HEK293T (cell line): Measurements from ENCODE around the gene RGS7.

Source experiments
- CTCF ChIA-PET: fragments of 350-600 bp; formaldehyde crosslinking; extraction: SDS; loops from one replicate; lab custom pipeline; 2021; ENCODE audit warnings: antibody characterized with exemption, inconsistent platforms; lab: Yijun Ruan, JAX
- POLR2A ChIA-PET: fragments of 350-600 bp; formaldehyde crosslinking; extraction: SDS; loops from one replicate; lab custom pipeline; 2020; ENCODE audit warnings: antibody characterized with exemption, inconsistent platforms; lab: Yijun Ruan, JAX
- DNase-seq: peaks from one replicate; pipeline ENCODE4 v3.0.0; 2012; ENCODE audit warnings: mixed read lengths; ENCODE audit errors: extremely low spot score
- ARNT ChIP-seq: fragments of 450-650 bp; IDR thresholded peaks from 2 replicates; pipeline ENCODE4 v1.6.1; 2017; ENCODE audit warnings: mild to moderate bottlenecking
- BHLHE40 ChIP-seq: fragments of 450-650 bp; IDR thresholded peaks from 2 replicates; pipeline ENCODE4 v1.6.1; 2016; ENCODE audit warnings: mild to moderate bottlenecking, moderate library complexity, borderline replicate concordance
- CTBP1 ChIP-seq: fragments of 450-650 bp; IDR thresholded peaks from 2 replicates; pipeline ENCODE4 v1.6.1; 2016; ENCODE audit warnings: borderline replicate concordance
- ELF4 ChIP-seq: fragments of 450-650 bp; IDR thresholded peaks from 2 replicates; pipeline ENCODE4 v1.6.1; 2017; ENCODE audit warnings: antibody characterized with exemption
- FOXA1 ChIP-seq: fragments of 450-650 bp; IDR thresholded peaks from 2 replicates; pipeline ENCODE4 v1.6.1; 2016; ENCODE audit warnings: mild to moderate bottlenecking
- FOXK2 ChIP-seq: fragments of 450-650 bp; IDR thresholded peaks from 2 replicates; pipeline ENCODE4 v1.6.1; 2016; ENCODE audit warnings: mild to moderate bottlenecking
- FOXM1 ChIP-seq: fragments of 450-650 bp; IDR thresholded peaks from 2 replicates; pipeline ENCODE4 v1.6.1; 2017; ENCODE audit warnings: mild to moderate bottlenecking, borderline replicate concordance
- HDGF ChIP-seq: fragments of 450-650 bp; IDR thresholded peaks from 2 replicates; pipeline ENCODE4 v1.6.1; 2017; ENCODE audit warnings: antibody characterized with exemption, borderline replicate concordance
- L3MBTL2 ChIP-seq: fragments of 450-650 bp; conservative IDR thresholded peaks from 2 replicates; pipeline ENCODE4 v1.6.1; 2016; ENCODE audit warnings: mild to moderate bottlenecking
- LEF1 ChIP-seq: fragments of 450-650 bp; IDR thresholded peaks from 2 replicates; pipeline ENCODE4 v1.6.1; 2017; ENCODE audit warnings: mild to moderate bottlenecking, borderline replicate concordance
- NFRKB ChIP-seq: fragments of 450-650 bp; IDR thresholded peaks from 2 replicates; pipeline ENCODE4 v1.6.1; 2016; ENCODE audit warnings: mild to moderate bottlenecking, moderate library complexity
- SP1 ChIP-seq: fragments of 450-650 bp; IDR thresholded peaks from 2 replicates; pipeline ENCODE4 v1.6.1; 2017
- SUZ12 ChIP-seq: fragments of 450-650 bp; IDR thresholded peaks from 2 replicates; pipeline ENCODE4 v1.6.1; 2016; ENCODE audit warnings: mild to moderate bottlenecking
- TARDBP ChIP-seq: fragments of 450-650 bp; IDR thresholded peaks from 2 replicates; pipeline ENCODE4 v1.6.1; 2016
- ZNF384 ChIP-seq: fragments of 450-650 bp; IDR thresholded peaks from 2 replicates; pipeline ENCODE4 v1.6.1; 2016
- TF ChIP-seq, protein P1 (sequence below): fragments of 450-650 bp; IDR thresholded peaks from 2 replicates; pipeline ENCODE4 v1.6.1; 2016

Gene RGS7

DNA sequence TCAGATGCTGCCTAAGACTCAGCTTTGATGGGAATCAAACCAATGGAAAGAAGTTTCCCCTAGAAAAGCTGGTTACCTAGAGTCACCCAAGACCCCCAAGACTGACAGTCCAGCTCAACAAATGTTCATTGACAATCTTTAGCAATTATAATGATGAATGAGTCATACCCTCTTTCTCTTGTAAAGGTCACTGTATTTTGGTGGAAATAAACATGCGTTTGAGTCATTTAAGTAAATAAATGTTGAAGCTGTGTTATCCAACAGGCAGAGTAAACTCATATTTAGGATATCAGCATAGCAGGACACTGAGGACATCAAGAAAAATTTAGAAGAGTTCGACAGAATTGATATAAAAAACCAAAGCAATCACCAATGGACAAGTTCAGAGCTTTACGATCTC lies 295.9 kb downstream of the RGS7 start:
- DNase-seq = no peak
- no peak for TF ChIP-seq SP1
- TF ChIP-seq ARNT = no peak
- TF ChIP-seq, protein P1, sequence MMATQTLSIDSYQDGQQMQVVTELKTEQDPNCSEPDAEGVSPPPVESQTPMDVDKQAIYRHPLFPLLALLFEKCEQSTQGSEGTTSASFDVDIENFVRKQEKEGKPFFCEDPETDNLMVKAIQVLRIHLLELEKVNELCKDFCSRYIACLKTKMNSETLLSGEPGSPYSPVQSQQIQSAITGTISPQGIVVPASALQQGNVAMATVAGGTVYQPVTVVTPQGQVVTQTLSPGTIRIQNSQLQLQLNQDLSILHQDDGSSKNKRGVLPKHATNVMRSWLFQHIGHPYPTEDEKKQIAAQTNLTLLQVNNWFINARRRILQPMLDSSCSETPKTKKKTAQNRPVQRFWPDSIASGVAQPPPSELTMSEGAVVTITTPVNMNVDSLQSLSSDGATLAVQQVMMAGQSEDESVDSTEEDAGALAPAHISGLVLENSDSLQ = no peak
- no peak for TF ChIP-seq LEF1
- ChIA-PET CTCF (no interaction called here), POLR2A (interaction anchor here (0.8 kb wide), 1 partner anchor 9 kb away, joined by 3 read pairs; no protein-coding TSS in a partner anchor)

DNA sequence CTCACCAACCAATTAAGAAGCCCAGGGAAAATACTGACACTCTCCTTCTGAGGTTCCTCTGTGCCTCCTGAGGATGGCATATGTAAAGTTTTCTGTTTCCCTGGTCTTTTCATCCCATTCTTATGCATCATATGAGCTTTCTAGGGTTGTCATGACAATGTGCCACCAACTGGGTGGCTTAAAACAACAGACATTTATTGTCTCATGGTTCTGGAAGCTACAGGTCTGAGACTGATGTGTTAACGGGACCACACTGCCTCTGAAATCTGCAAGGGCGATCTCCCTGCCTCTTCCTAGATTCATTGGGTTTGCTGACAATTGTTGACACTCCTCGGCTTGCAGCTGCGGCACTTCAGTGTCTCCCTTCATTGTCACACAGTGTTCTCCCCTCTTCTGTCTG lies 308.4 kb downstream of the RGS7 start:
- POLR2A ChIA-PET = no interaction called here
- CTCF ChIA-PET = no interaction called here
- no peak for DNase-seq
- TF ChIP-seq CTBP1 = no peak
- no peak for TF ChIP-seq BHLHE40
- no peak for TF ChIP-seq HDGF

DNA sequence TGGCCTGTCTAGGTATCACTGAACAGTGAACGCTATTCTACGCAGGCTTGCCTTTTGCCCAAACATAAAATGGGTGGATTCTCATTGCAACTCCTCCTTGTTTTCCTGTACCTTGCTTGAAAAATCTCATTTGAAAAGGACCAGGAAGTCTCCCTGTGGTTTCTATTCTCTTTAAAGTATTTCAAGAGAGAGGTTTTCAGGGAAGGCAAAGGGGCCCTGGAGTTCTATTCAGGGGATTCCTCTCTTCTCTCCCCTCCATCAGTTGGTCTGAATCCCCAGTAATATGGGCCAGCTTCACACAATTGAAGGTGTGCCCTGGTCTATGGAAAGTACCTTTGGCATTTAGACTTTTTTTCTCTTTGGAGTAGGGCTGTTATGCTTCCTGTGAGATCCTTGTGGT lies 311.3 kb downstream of the RGS7 start:
- TF ChIP-seq TARDBP (no peak), SUZ12 (no peak), HDGF (no peak), BHLHE40 (no peak), FOXK2 (no peak), ELF4 (no peak), LEF1 (no peak), ARNT (no peak), FOXM1 (no peak), L3MBTL2 (no peak), ZNF384 (no peak), FOXA1 (no peak), NFRKB (no peak)
- ChIA-PET POLR2A (no interaction called here), CTCF (no interaction called here)
- DNase-seq = no peak

DNA sequence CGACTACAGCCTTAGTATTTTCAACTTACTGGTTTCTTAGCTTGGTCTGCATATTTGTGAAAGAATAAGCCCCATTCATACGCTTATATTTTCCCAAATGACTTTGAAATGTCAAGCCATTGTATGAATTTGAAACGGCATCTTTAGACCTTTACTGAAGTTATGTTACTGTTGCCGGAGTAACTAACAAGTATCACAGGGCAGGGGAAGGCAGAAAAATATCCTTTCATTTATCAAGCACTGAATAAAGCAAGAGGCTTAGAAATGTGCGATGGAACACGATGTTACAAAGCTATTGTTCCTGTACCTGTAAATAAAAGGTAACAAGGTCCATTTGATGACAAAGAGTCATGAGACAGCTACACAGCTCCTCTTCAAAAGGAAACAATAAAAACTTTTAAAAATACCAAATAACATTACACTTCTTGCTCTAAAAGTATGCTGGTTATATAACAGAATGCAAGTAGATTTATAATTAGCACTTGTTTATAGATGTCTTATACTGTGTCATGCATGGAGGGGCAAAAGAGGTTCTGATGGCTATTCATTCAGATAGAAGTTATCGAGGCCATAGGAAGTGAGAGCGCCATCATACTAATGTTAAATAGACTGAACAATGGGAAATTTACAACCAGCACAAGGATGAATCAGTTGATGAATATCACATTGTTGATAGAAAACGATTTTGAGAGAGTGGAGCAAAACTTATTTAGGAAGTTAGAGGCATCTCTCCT lies 322.6 kb downstream of the RGS7 start:
- ChIA-PET POLR2A (no interaction called here), CTCF (no interaction called here)

DNA sequence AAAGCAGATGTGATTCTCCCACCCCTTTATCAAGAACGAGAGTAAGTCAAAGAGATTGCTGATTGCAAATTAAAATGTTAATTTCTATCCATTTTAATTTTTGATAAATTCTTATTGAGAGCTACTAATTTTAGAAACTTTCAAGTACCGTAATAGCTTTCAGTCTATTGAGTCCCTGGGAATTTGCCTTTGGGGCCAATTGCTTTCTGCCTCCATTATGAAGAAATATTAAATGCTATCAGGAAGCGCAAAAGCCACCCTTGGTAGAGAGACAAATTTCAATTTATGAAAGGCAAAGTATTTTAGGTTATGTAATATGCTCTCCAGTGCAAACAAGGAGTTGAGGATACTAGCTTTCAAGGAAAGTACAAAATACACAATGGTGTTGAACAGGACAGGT lies 332.2 kb downstream of the RGS7 start:
- TF ChIP-seq ELF4 = no peak
- no peak for TF ChIP-seq ARNT
- TF ChIP-seq, protein P1 = no peak
- TF ChIP-seq BHLHE40 = no peak
- DNase-seq = no peak
- CTCF ChIA-PET = no interaction called here
- POLR2A ChIA-PET = no interaction called here

More for the DNA sequence above, 322.6 kb downstream of the RGS7 start:
- no peak for DNase-seq
- no peak for TF ChIP-seq SP1
- TF ChIP-seq, protein P1 = no peak
- no peak for TF ChIP-seq LEF1
- TF ChIP-seq ARNT = no peak
- no peak for TF ChIP-seq NFRKB
- TF ChIP-seq BHLHE40 = no peak
- no peak for TF ChIP-seq FOXM1
- no peak for TF ChIP-seq ZNF384
- TF ChIP-seq FOXK2 = no peak
- no peak for TF ChIP-seq FOXA1
- TF ChIP-seq ELF4 = no peak

DNA sequence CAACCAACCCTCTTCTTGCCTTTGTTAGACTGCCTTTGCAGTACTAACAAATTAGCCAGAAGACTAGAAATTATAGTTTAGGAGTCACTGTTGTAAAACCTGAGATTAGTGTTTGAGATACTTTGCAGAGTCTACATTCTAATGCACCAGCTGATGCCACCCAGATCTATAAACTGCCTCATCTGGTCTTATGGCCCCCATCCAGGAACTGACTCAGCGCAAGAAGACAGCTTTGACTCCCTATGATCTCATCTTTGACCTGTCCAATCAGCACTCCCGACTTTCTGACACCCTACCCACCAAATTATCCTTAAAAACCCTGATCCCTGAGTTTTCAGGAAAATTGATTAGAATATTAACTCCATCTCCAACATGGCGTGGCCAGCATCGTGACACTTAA lies 334.6 kb downstream of the RGS7 start:
- TF ChIP-seq NFRKB (no peak), L3MBTL2 (no peak), SUZ12 (no peak), HDGF (no peak), FOXK2 (no peak), ZNF384 (no peak), LEF1 (no peak), SP1 (no peak), FOXA1 (no peak)
- DNase-seq = no peak
- ChIA-PET CTCF (no interaction called here), POLR2A (no interaction called here)

DNA sequence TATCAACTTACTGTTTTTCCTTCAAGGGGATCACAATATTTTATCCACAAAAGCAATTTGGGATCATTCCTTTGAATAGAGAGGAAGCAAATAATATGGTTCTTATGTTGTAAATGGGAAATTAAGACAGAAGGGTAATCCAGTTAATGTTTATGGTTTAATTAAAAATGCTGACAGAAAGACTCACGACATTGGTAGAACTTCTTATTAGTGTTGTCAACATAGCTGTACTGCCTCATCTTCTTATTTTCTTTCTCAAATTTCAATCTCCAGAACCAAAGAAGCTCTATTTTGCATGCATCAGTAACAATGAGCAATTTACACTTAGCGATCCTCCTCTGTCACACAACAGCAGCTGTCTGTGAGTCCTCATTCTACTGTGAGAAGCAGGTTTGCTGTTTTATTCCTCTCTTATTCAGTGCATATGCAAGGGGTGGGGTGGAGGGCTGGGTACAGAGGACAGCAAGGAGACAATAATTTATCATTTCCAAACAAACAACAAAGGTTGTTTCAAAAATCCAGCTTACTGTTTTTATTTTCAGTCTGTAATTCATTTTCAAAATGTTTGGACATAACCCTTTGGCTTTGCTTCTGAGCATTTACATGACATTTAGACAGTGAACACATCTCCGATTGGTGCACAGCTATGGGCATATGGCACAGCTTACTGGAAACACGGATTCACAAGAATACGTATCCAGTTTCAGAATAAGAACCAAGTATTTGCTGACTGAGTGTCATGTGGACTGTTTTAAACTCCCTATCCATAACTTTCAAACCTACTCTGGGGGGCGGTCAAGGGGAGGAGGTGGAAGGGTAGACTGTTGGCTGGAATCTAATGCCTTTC lies 335.9 kb downstream of the RGS7 start:
- ChIA-PET POLR2A (no interaction called here), CTCF (no interaction called here)
- TF ChIP-seq, protein P1 = no peak
- no peak for TF ChIP-seq SUZ12
- TF ChIP-seq FOXA1 = no peak
- DNase-seq = no peak
